ENCODE measurements around the gene ZFYVE27.

- no peak for TF ChIP-seq EZH2phosphoT487 (IDR thresholded peaks at IDR 0.05)
- no peak for TF ChIP-seq CTCF (IDR thresholded peaks at IDR 0.05)
- no peak for TF ChIP-seq EZH2 (IDR thresholded peaks at IDR 0.05)
These were observed 26.5 kb downstream of the ZFYVE27 start for GRCh38 chr10:97763411-97763810.

Measured in neural progenitor cell (in vitro differentiated cells).